OCI-LY1 (cell line): ENCODE measurements around the gene NCEH1.
"Not testable (repeated sequence)": the region's sequence is repeated elsewhere in the genome, so short reads cannot be mapped to it uniquely, and the experiment has no call there.

Experiments
- CTCF ChIP-seq: fragments of 200-600 bp; sonication (generic), shearing (Covaris generic); IDR thresholded peaks from 2 replicates; pipeline ENCODE4 v1.5.1; 2017; ENCODE audit warnings: mild to moderate bottlenecking, antibody characterized with exemption, low read length, moderate library complexity, mixed read lengths
- EZH2 ChIP-seq: fragments of 200-600 bp; sonication (generic), shearing (Covaris generic); IDR thresholded peaks from 2 replicates; pipeline ENCODE4 v1.8.0; 2017; ENCODE audit warnings: borderline replicate concordance, mixed run types, mild to moderate bottlenecking, antibody characterized with exemption, low read length, moderate library complexity, mixed read lengths

DNA sequence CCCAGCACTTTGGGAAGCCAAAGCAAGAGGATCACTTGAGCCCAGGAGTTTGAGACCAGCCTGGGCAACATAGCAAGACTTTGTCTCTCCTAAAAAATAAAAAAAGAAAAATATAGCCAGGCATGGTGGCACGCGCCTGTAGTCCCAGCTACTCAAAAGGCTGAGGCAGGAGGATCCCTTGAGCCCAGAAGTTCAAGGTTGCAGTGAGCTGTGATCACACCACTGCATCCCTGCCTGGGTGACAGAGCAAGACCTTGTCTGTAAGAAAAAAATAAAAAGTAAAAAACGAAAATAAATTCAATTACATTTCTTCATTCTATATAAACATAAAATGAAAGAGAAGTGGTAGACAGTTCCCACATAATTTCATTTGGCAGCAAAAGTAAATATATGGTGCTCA, 8.1 kb downstream of the NCEH1 start:
- TF ChIP-seq CTCF, EZH2: not testable (repeated sequence)
